Measurements from ENCODE around the gene S100A1. TPM values are rescaled to one million over a fixed set of nuclear protein-coding genes. Genes with fewer than 3 reads are reported as not detected.

Gene S100A1
- total and polyA plus RNA-seq, 2 donors from 2014 or later, result 83.1 to 332 TPM

DNA sequence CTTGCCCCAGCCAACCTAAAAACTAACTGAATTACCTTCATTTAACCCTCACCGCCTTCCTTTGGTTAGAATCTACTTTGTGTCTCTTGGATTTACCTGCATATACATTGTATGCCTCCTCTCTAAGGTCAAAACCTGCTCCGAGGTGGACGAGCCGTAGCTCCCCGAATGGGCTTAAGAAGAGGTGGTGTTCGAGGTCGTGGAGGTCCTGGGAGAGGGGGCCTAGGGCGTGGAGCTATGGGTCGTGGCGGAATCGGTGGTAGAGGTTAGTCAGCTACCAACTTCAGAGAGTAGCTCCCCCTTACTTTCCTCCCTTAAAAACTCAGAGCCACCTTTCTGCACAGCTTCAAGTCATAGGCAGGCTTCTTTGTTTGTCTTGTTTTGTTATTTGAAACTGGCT lies 14.9 kb downstream of the S100A1 start:
- Histone ChIP-seq H3K9ac (ENCODE audit: low read length in 3 of 3) (no peak overlapping the region), H3K4me1 (ENCODE audit: control insufficient read depth in 2 of 3, insufficient read depth in 2 of 3, low read depth in 1 of 3, low read length in 3 of 3) (peaks cover 0 to 11% (median 2%) of the 10 kb centered on the region in 3 donors), H3K36me3 (ENCODE audit: control insufficient read depth in 2 of 3, insufficient read depth in 3 of 3, low read length in 3 of 3) (peaks cover 11 to 76% (median 35%) of the 10 kb centered on the region in 3 donors), H3K9me3 (ENCODE audit: control insufficient read depth in 2 of 3, insufficient read depth in 1 of 3, low read length in 3 of 3) (no peaks in the 10 kb centered on the region), H3K4me3 (ENCODE audit: low read length in 3 of 3) (no peak overlapping the region), H3K27me3 (ENCODE audit: control insufficient read depth, insufficient read depth, low read length) (no peaks in the 10 kb centered on the region), H3K27ac (ENCODE audit: low read depth in 2 of 2, low read length in 2 of 2) (no peak overlapping the region)
- peak in 1 of 5 donors; percentile 42 for DNase-seq
- TF ChIP-seq, protein P1, sequence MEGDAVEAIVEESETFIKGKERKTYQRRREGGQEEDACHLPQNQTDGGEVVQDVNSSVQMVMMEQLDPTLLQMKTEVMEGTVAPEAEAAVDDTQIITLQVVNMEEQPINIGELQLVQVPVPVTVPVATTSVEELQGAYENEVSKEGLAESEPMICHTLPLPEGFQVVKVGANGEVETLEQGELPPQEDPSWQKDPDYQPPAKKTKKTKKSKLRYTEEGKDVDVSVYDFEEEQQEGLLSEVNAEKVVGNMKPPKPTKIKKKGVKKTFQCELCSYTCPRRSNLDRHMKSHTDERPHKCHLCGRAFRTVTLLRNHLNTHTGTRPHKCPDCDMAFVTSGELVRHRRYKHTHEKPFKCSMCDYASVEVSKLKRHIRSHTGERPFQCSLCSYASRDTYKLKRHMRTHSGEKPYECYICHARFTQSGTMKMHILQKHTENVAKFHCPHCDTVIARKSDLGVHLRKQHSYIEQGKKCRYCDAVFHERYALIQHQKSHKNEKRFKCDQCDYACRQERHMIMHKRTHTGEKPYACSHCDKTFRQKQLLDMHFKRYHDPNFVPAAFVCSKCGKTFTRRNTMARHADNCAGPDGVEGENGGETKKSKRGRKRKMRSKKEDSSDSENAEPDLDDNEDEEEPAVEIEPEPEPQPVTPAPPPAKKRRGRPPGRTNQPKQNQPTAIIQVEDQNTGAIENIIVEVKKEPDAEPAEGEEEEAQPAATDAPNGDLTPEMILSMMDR (IDR thresholded peaks at IDR 0.05; ENCODE audit: borderline replicate concordance, extremely low read depth, insufficient read depth), result no peak
- FAIRE-seq, result no peak
- intact Hi-C loops (cut with DNase I), result no loop called here

DNA sequence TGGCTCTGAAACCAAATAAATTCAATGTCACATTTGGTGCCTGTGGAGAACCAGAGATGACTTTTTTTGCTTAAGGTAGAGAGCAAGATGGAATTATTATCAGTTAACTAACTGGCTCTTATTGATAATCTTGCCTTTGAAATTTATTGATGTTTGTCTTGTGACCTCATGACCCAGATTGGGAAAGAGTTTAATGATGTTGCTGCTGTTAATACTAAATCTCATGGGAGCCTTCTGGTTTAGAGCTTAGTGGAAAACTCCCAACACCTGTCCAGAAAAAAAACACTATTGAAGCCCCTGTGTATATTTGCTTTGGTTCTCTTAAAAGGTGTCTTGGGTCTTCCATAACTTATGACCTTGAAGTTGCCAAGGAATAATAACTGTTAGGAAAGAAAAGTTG lies 15.6 kb downstream of the S100A1 start:
- Histone ChIP-seq H3K4me3 (ENCODE audit: low read length in 3 of 3) (no peak overlapping the region), H3K27ac (ENCODE audit: low read depth in 2 of 2, low read length in 2 of 2) (peak overlapping the region in 1 of 2 donors; percentile 7), H3K27me3 (ENCODE audit: control insufficient read depth, insufficient read depth, low read length) (no peaks in the 10 kb centered on the region), H3K36me3 (ENCODE audit: control insufficient read depth in 2 of 3, insufficient read depth in 3 of 3, low read length in 3 of 3) (peaks cover 11 to 70% (median 32%) of the 10 kb centered on the region in 3 donors), H3K9me3 (ENCODE audit: control insufficient read depth in 2 of 3, insufficient read depth in 1 of 3, low read length in 3 of 3) (no peaks in the 10 kb centered on the region), H3K9ac (ENCODE audit: low read length in 3 of 3) (no peak overlapping the region), H3K4me1 (ENCODE audit: control insufficient read depth in 2 of 3, insufficient read depth in 2 of 3, low read depth in 1 of 3, low read length in 3 of 3) (peaks cover 0 to 11% (median 5%) of the 10 kb centered on the region in 3 donors)
- TF ChIP-seq, protein P1 (IDR thresholded peaks at IDR 0.05; ENCODE audit: borderline replicate concordance, extremely low read depth, insufficient read depth), result no peak
- DNase-seq (no peak), FAIRE-seq (no peak)
- intact Hi-C loops (cut with DNase I), result no loop called here

DNA sequence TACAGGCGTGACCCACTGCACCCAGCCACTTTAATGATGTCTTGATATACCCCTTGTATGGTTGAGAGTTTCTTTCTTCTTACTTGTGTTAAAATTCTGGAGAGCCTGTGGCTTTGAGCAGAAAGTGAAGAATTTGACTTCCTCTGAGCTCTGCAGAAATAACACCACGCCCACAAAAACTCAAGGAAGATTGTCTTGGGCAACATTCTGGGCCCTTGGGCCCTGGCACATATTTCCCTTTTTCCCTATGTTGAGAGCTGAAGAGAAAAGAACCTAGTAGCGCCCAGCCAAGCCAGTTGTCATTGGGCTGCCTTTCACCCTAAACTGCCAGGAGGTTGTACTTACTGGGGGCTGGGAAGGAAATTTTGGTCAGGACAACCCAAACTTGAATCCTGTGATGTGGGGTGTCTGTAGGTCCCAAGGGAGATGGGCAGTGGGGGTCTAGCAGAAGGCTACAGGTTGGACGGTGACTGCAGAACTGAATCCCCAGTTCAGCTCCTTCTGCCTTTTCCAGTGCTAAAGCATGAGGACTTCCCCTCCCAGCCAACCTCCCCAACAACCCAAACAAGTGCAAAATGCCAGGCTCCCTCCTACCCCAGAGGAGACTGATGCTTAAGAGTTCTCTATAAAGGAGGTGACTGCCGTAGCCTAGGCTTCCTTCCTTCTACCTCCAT lies 18.6 kb downstream of the S100A1 start:
- no peaks in the 10 kb centered on the region for H3K27me3 ChIP-seq (ENCODE audit: control insufficient read depth, insufficient read depth, low read length)
- FAIRE-seq, result no peak
- intact Hi-C loops (cut with DNase I), result no loop called here
- peaks cover 7 to 42% (median 21%) of the 10 kb centered on the region in 3 donors for H3K36me3 ChIP-seq (ENCODE audit: control insufficient read depth in 2 of 3, insufficient read depth in 3 of 3, low read length in 3 of 3)
- DNase-seq, result peak in 1 of 5 donors; percentile 11
- TF ChIP-seq, protein P1 (IDR thresholded peaks at IDR 0.05; ENCODE audit: borderline replicate concordance, extremely low read depth, insufficient read depth), result no peak
- H3K4me3 ChIP-seq (ENCODE audit: low read length in 3 of 3), result no peak overlapping the region
- H3K9ac ChIP-seq (ENCODE audit: low read length in 3 of 3), result no peak overlapping the region
- H3K9me3 ChIP-seq (ENCODE audit: control insufficient read depth in 2 of 3, insufficient read depth in 1 of 3, low read length in 3 of 3), result no peaks in the 10 kb centered on the region
- H3K27ac ChIP-seq (ENCODE audit: low read depth in 2 of 2, low read length in 2 of 2), result peak overlapping the region in 1 of 2 donors; percentile 15
- H3K4me1 ChIP-seq (ENCODE audit: control insufficient read depth in 2 of 3, insufficient read depth in 2 of 3, low read depth in 1 of 3, low read length in 3 of 3), result peaks cover 0 to 6% (median 5%) of the 10 kb centered on the region in 3 donors

Data from kidney (tissue), 14 donors.